Loucy (cell line): Measurements from ENCODE around the gene MARS1.

Source experiments
- H2AFZ ChIP-seq: fragments of 200-600 bp; sonication (generic); 2 replicates; pipeline ENCODE4 v1.6.0; 2016; ENCODE audit warnings: antibody characterized with exemption, mild to moderate bottlenecking, low read length, moderate library complexity
- H3F3A ChIP-seq: fragments of 200-600 bp; 2 replicates; pipeline ENCODE4 v1.6.0; 2016; ENCODE audit warnings: antibody characterized with exemption, low read depth, mild to moderate bottlenecking
- H3K27me3 ChIP-seq: fragments of 200-600 bp; sonication (generic); 2 replicates; pipeline ENCODE4 v1.6.1; 2014; ENCODE audit warnings: low read length, mild to moderate bottlenecking; ENCODE audit not compliant: insufficient read depth, poor library complexity, severe bottlenecking
- H3K36me3 ChIP-seq: fragments of 200-600 bp; sonication (generic); 2 replicates; pipeline ENCODE4 v1.6.1; 2016; ENCODE audit warnings: low read length; ENCODE audit not compliant: insufficient read depth
- H3K4me1 ChIP-seq: fragments of 200-600 bp; sonication (generic); 2 replicates; pipeline ENCODE4 v1.5.1; 2014; ENCODE audit warnings: low read length, mild to moderate bottlenecking; ENCODE audit not compliant: insufficient read depth, poor library complexity, severe bottlenecking
- H3K4me2 ChIP-seq: fragments of 200-600 bp; sonication (generic); 2 replicates; pipeline ENCODE4 v1.6.0; 2014; ENCODE audit warnings: antibody characterized with exemption, low read length, low read depth, mild to moderate bottlenecking; ENCODE audit not compliant: poor library complexity, severe bottlenecking
- H3K4me3 ChIP-seq: fragments of 200-600 bp; sonication (generic); 2 replicates; pipeline ENCODE4 v1.5.1; 2014; ENCODE audit warnings: low read length, mild to moderate bottlenecking, mixed read lengths; ENCODE audit not compliant: poor library complexity, severe bottlenecking
- H3K79me2 ChIP-seq: fragments of 200-600 bp; sonication (generic); 2 replicates; pipeline ENCODE4 v1.6.1; 2014; ENCODE audit warnings: low read length; ENCODE audit not compliant: insufficient read depth
- H3K9ac ChIP-seq: fragments of 200-600 bp; sonication (generic); 2 replicates; pipeline ENCODE4 v1.6.0; 2014; ENCODE audit warnings: mild to moderate bottlenecking, low read depth, low read length, moderate library complexity; ENCODE audit not compliant: poor library complexity, severe bottlenecking
- H3K9me2 ChIP-seq: fragments of 200-600 bp; sonication (generic); replicated peaks from 2 replicates; pipeline ENCODE4 v1.6.1; 2016; ENCODE audit warnings: low read depth, low read length, mixed read lengths
- H3K9me3 ChIP-seq: fragments of 200-600 bp; sonication (generic); 2 replicates; pipeline ENCODE4 v1.6.1; 2014; ENCODE audit warnings: mild to moderate bottlenecking, antibody characterized with exemption, low read length, low read depth; ENCODE audit not compliant: insufficient read depth
- H4K20me1 ChIP-seq: fragments of 200-600 bp; sonication (generic); 2 replicates; pipeline ENCODE4 v1.6.0; 2014; ENCODE audit warnings: antibody characterized with exemption, low read length, mild to moderate bottlenecking; ENCODE audit not compliant: insufficient read depth, poor library complexity, severe bottlenecking
- CTCF ChIP-seq: fragments of 200-600 bp; sonication (generic); conservative IDR thresholded peaks from 2 replicates; pipeline ENCODE4 v1.5.1; 2014; ENCODE audit warnings: mild to moderate bottlenecking, antibody characterized with exemption, low read length
- EZH2phosphoT487 ChIP-seq: fragments of 200-600 bp; IDR thresholded peaks from 2 replicates; pipeline ENCODE4 v1.6.1; 2018; ENCODE audit warnings: antibody characterized with exemption, mild to moderate bottlenecking, moderate library complexity, borderline replicate concordance

MARS1 gene

GRCh38 chr12:57553343-57554202 is 65.7 kb downstream of the MARS1 start:
- Histone ChIP-seq H2AFZ (no peak overlapping the region; the same call in 1 of the 2 replicates), H3K9me3 (no peaks in the 10 kb centered on the region), H3K27me3 (no peaks in the 10 kb centered on the region), H3K79me2 (no peaks in the 10 kb centered on the region), H3F3A (no peaks in the 10 kb centered on the region), H3K4me2 (no peak overlapping the region), H4K20me1 (no peaks in the 10 kb centered on the region), H3K9ac (no peak overlapping the region), H3K4me1 (no peaks in the 10 kb centered on the region), H3K9me2 (no peaks in the 10 kb centered on the region), H3K36me3 (no peaks in the 10 kb centered on the region), H3K4me3 (no peak overlapping the region)
- no peak for TF ChIP-seq CTCF
- no peak for TF ChIP-seq EZH2phosphoT487

- no peaks in the 10 kb centered on the region for H4K20me1 ChIP-seq
- H2AFZ ChIP-seq, result no peak overlapping the region
- no peaks in the 10 kb centered on the region for H3K9me2 ChIP-seq
- no peak for TF ChIP-seq EZH2phosphoT487
- TF ChIP-seq CTCF, result no peak
- H3K79me2 ChIP-seq, result no peaks in the 10 kb centered on the region
- no peaks in the 10 kb centered on the region for H3K4me1 ChIP-seq
- H3K9me3 ChIP-seq, result no peaks in the 10 kb centered on the region
- no peaks in the 10 kb centered on the region for H3K36me3 ChIP-seq
- H3K9ac ChIP-seq, result no peak overlapping the region
- no peaks in the 10 kb centered on the region for H3F3A ChIP-seq
- no peak overlapping the region for H3K4me2 ChIP-seq
- H3K4me3 ChIP-seq, result no peak overlapping the region
- no peaks in the 10 kb centered on the region for H3K27me3 ChIP-seq
Measured at GRCh38 chr12:57554453-57554852, 66.6 kb downstream of the MARS1 start.

GRCh38 chr12:57554897-57555296 is 67.0 kb downstream of the MARS1 start:
- Histone ChIP-seq H4K20me1 (no peaks in the 10 kb centered on the region), H3K4me1 (no peaks in the 10 kb centered on the region), H3K36me3 (no peaks in the 10 kb centered on the region), H3K9ac (no peak overlapping the region), H2AFZ (no peak overlapping the region), H3K27me3 (no peaks in the 10 kb centered on the region), H3K9me2 (no peaks in the 10 kb centered on the region), H3K4me3 (no peak overlapping the region), H3K9me3 (no peaks in the 10 kb centered on the region), H3F3A (no peaks in the 10 kb centered on the region), H3K79me2 (no peaks in the 10 kb centered on the region), H3K4me2 (no peak overlapping the region)
- TF ChIP-seq EZH2phosphoT487 (no peak), CTCF (no peak)
